Loucy (cell line): ENCODE results near the gene PLA2G4C.

Experiments used
- EZH2phosphoT487 ChIP-seq: fragments of 200-600 bp; IDR thresholded peaks from 2 replicates; pipeline ENCODE4 v1.6.1; 2018; ENCODE audit warnings: antibody characterized with exemption, mild to moderate bottlenecking, moderate library complexity, borderline replicate concordance
- TF ChIP-seq, protein P1 (sequence below): fragments of 200-600 bp; sonication (generic); conservative IDR thresholded peaks from 2 replicates; pipeline ENCODE4 v1.5.1; 2014; ENCODE audit warnings: mild to moderate bottlenecking, antibody characterized with exemption, low read length

DNA sequence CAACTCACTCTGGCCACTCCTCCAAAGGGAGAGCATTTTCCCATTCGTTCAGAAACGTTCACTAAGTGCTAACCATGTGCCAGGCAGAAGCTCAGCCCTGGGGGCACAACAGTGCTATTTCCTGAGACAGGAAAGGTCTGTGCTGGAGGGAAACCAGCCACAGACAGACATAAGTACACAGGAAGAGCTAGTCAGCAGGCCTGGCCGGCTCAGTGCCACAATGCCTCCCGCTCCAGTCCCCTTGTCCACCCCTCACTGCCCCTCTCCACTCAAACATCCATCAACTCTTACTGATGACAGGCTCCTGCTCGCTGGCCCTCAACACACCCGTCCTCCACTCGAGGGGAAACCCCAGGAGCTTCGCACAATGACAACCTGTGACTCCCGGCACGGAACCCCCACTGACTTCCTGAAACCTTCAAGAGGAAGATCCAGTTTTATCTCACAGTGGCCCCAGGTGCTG is 11.3 kb upstream of the PLA2G4C start:
- TF ChIP-seq, protein P1, sequence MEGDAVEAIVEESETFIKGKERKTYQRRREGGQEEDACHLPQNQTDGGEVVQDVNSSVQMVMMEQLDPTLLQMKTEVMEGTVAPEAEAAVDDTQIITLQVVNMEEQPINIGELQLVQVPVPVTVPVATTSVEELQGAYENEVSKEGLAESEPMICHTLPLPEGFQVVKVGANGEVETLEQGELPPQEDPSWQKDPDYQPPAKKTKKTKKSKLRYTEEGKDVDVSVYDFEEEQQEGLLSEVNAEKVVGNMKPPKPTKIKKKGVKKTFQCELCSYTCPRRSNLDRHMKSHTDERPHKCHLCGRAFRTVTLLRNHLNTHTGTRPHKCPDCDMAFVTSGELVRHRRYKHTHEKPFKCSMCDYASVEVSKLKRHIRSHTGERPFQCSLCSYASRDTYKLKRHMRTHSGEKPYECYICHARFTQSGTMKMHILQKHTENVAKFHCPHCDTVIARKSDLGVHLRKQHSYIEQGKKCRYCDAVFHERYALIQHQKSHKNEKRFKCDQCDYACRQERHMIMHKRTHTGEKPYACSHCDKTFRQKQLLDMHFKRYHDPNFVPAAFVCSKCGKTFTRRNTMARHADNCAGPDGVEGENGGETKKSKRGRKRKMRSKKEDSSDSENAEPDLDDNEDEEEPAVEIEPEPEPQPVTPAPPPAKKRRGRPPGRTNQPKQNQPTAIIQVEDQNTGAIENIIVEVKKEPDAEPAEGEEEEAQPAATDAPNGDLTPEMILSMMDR: no peak
- TF ChIP-seq EZH2phosphoT487: no peak
